Activated CD4-positive, alpha-beta T cell treated with anti-CD3 and anti-CD28 coated beads, Interleukin-2, amount 50 U/mL, for 1 hour (primary cell): ENCODE measurements around the gene SRP72.
A peak's percentile ranks its signal among the peaks of the same experiment; 100 is the strongest.
"Not testable (repeated sequence)": the region's sequence is repeated elsewhere in the genome, so short reads cannot be mapped to it uniquely, and the experiment has no call there.

ENCODE experiments used
- DNase-seq: peaks from one replicate; pipeline ENCODE4 v3.0.0-alpha.2; 2020

SRP72 gene

GRCh38 chr4:56466296-56466761 is 1.1 kb upstream of the SRP72 start:
- DNase-seq, result not testable (repeated sequence)

- no peak for DNase-seq
Observed at GRCh38 chr4:56466910-56467283, 520 bp upstream of the SRP72 start.

- DNase-seq, result peak; percentile 18
Observed at GRCh38 chr4:56468097-56468422, 643 bp downstream of the SRP72 start.

GRCh38 chr4:56469489-56470210 is 2.2 kb downstream of the SRP72 start:
- DNase-seq, result no peak

- no peak for DNase-seq
Observed at GRCh38 chr4:56475917-56476316, 8.5 kb downstream of the SRP72 start.

GRCh38 chr4:56477192-56477702 is 9.8 kb downstream of the SRP72 start:
- DNase-seq, result no peak

- no peak for DNase-seq
Observed at GRCh38 chr4:56480691-56481090, 13.3 kb downstream of the SRP72 start.

- DNase-seq, result no peak
Observed at GRCh38 chr4:56496241-56496640, 28.8 kb downstream of the SRP72 start.

- DNase-seq, result peak; percentile 65
Observed at GRCh38 chr4:56505269-56506130, 38.1 kb downstream of the SRP72 start, which contains the start of gene ARL9. ARL9 (plus strand) TSS chr4:56505791; CDS start chr4:56505863, 72 bp downstream.

GRCh38 chr4:56511098-56511497 is 43.7 kb downstream of the SRP72 start:
- DNase-seq, result no peak

GRCh38 chr4:56512166-56512565 is 44.7 kb downstream of the SRP72 start:
- no peak for DNase-seq

- no peak for DNase-seq
Observed at GRCh38 chr4:56513517-56513916, 46.1 kb downstream of the SRP72 start.

- peak; percentile 73 for DNase-seq
Observed at GRCh38 chr4:56530269-56531148, 63.1 kb downstream of the SRP72 start.

- DNase-seq, result no peak
Observed at GRCh38 chr4:56531149-56531770, 63.8 kb downstream of the SRP72 start.

GRCh38 chr4:56531823-56532222 is 64.4 kb downstream of the SRP72 start:
- no peak for DNase-seq

- DNase-seq, result no peak
Observed at GRCh38 chr4:56532239-56532638, 64.8 kb downstream of the SRP72 start.

- DNase-seq, result no peak
Observed at GRCh38 chr4:56535915-56536314, 68.5 kb downstream of the SRP72 start.

GRCh38 chr4:56537147-56537546 is 69.7 kb downstream of the SRP72 start:
- DNase-seq, result no peak

- no peak for DNase-seq
Observed at GRCh38 chr4:56540826-56541225, 73.4 kb downstream of the SRP72 start.

GRCh38 chr4:56544573-56545131 is 77.2 kb downstream of the SRP72 start:
- DNase-seq, result peak; percentile 87

GRCh38 chr4:56550642-56551041 is 83.2 kb downstream of the SRP72 start:
- DNase-seq, result no peak

- DNase-seq, result no peak
Observed at GRCh38 chr4:56551516-56551915, 84.1 kb downstream of the SRP72 start.
